Dedifferentiated amniotic fluid mesenchymal stem cell (primary cell): ENCODE data around the gene TOX4.
"Not testable (repeated sequence)": the region's sequence is repeated elsewhere in the genome, so short reads cannot be mapped to it uniquely, and the experiment has no call there.

Source experiments
- DNase-seq: peaks from one replicate; pipeline ENCODE4 v3.0.0-alpha.2; 2016; ENCODE audit errors: extremely low spot score

The TOX4 gene

GRCh38 chr14:21476925-21477681, at the start of gene TOX4, which contains the start of gene RAB2B:
TOX4 (plus strand) TSS chr14:21477195; CDS start chr14:21477279, 84 bp downstream.
RAB2B (minus strand) TSS chr14:21476959; CDS start chr14:21476872, 87 bp downstream.
- peak; percentile 99 for DNase-seq

- no peak for DNase-seq
Measured at GRCh38 chr14:21428930-21429329, 48.1 kb upstream of the TOX4 start.

GRCh38 chr14:21431126-21431525, 45.9 kb upstream of the TOX4 start:
- DNase-seq: no peak

- no peak for DNase-seq
Measured at GRCh38 chr14:21436567-21437062, 40.4 kb upstream of the TOX4 start.

- peak; percentile 99 for DNase-seq
Measured at GRCh38 chr14:21437063-21437901, 39.7 kb upstream of the TOX4 start.

GRCh38 chr14:21440859-21441258, 36.1 kb upstream of the TOX4 start:
- no peak for DNase-seq

GRCh38 chr14:21442657-21443056, 34.3 kb upstream of the TOX4 start:
- DNase-seq: not testable (repeated sequence)

GRCh38 chr14:21449899-21450216, 27.1 kb upstream of the TOX4 start:
- DNase-seq: no peak

- no peak for DNase-seq
Measured at GRCh38 chr14:21454843-21455544, 22.0 kb upstream of the TOX4 start.

GRCh38 chr14:21455592-21455911, 21.4 kb upstream of the TOX4 start:
- DNase-seq: no peak

- DNase-seq: peak; percentile 100
Measured at GRCh38 chr14:21455912-21456667, 20.9 kb upstream of the TOX4 start, which contains the start of gene CHD8. CHD8 (minus strand) TSS chr14:21456123; CDS start chr14:21431643, 24,480 bp downstream.

GRCh38 chr14:21467616-21468015, 9.4 kb upstream of the TOX4 start:
- peak; percentile 86 for DNase-seq

GRCh38 chr14:21475767-21476522, 1.1 kb upstream of the TOX4 start:
- DNase-seq: no peak

- peak; percentile 47 for DNase-seq
Measured at GRCh38 chr14:21476523-21476924, 471 bp upstream of the TOX4 start.

- peak; percentile 89 for DNase-seq
Measured at GRCh38 chr14:21486640-21487087, 9.7 kb downstream of the TOX4 start.

GRCh38 chr14:21494902-21495762, 18.1 kb downstream of the TOX4 start:
- peak; percentile 51 for DNase-seq

GRCh38 chr14:21496453-21496852, 19.5 kb downstream of the TOX4 start:
- DNase-seq: no peak

- peak; percentile 44 for DNase-seq
Measured at GRCh38 chr14:21498540-21499526, 21.8 kb downstream of the TOX4 start.
